Peyer's patch (tissue), 4 donors: Measurements from ENCODE around the gene ZNF627.

Experiments used
- CTCF ChIP-seq, 6 experiments: fragments of 450-650 bp in 4 of 6; fragments of 200-600 bp in 2 of 6; sonication (generic) in 1 of 6; IDR thresholded peaks; one replicate each; pipeline ENCODE4 v1.5.1; 2017 to 2019; ENCODE audit warnings: antibody characterized with exemption in 6 of 6, mild to moderate bottlenecking in 3 of 6, moderate library complexity in 1 of 6
- POLR2A ChIP-seq, 2 donors: fragments of 450-650 bp; IDR thresholded peaks; one replicate each; pipeline ENCODE4 v1.5.1; 2017; ENCODE audit warnings: antibody characterized with exemption in 2 of 2, mild to moderate bottlenecking in 2 of 2, moderate library complexity in 2 of 2

DNA sequence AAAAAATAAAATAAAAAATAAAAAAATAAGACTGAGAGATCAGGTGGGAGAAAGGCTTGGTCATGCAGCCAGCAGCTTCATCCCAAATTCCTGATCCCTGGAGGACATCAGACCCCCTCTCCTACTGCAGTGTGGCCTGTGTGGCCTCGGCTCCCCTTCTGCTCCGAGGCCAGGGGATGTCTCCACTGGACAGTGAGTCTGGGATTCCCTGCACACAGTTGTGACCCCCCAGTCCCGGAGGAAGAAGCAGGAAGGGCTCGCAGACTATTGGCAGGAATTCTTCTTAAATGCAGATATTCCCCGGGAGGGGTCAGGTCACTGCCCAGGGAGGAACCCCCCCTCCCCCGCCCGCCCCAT, 41.9 kb downstream of the ZNF627 start:
- TF ChIP-seq POLR2A (IDR thresholded peaks at IDR 0.05) (no peak), CTCF (IDR thresholded peaks at IDR 0.05) (no peak)
